HG02623 (cell line): Measurements from ENCODE around the gene CCDC77.
"Not testable (repeated sequence)": the region's sequence is repeated elsewhere in the genome, so short reads cannot be mapped to it uniquely, and the experiment has no call there.

ENCODE experiments used
- ATAC-seq: cut with Tn5 transposase; IDR thresholded peaks from one replicate; pipeline ENCODE4 v1.9.1; 2021; ENCODE audit warnings: moderate library complexity; ENCODE audit not compliant: unreplicated experiment

Gene CCDC77

GRCh38 chr12:401235-402028 lies at the start of gene CCDC77:
CCDC77 (plus strand) TSS chr12:401644; CDS start chr12:409384, 7,740 bp downstream.
- ATAC-seq: peak; percentile 99

GRCh38 chr12:356276-356988 lies 45.0 kb upstream of the CCDC77 start:
- ATAC-seq: no peak

- no peak for ATAC-seq
These were observed 42.4 kb upstream of the CCDC77 start for GRCh38 chr12:359091-359490.

DNA sequence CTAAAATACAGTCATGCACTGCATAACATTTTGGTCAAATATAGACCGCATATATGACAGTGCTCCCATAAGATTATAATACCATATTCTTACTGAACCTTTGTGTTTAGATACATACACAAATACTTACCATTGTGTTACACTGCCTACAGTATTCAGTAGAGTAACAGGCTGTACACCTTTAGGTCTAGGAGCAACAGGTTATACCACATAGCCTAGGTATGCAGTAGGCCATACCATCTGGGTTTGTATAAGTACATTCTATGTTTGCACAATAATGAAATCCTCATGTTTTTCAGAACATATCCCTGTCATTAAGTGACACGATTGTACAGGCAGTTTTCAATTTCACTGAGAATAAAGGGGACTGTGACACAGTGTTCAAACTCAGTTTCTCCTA lies 34.6 kb upstream of the CCDC77 start:
- ATAC-seq: no peak

- ATAC-seq: no peak
These were observed 33.5 kb upstream of the CCDC77 start for GRCh38 chr12:367972-368371.

DNA sequence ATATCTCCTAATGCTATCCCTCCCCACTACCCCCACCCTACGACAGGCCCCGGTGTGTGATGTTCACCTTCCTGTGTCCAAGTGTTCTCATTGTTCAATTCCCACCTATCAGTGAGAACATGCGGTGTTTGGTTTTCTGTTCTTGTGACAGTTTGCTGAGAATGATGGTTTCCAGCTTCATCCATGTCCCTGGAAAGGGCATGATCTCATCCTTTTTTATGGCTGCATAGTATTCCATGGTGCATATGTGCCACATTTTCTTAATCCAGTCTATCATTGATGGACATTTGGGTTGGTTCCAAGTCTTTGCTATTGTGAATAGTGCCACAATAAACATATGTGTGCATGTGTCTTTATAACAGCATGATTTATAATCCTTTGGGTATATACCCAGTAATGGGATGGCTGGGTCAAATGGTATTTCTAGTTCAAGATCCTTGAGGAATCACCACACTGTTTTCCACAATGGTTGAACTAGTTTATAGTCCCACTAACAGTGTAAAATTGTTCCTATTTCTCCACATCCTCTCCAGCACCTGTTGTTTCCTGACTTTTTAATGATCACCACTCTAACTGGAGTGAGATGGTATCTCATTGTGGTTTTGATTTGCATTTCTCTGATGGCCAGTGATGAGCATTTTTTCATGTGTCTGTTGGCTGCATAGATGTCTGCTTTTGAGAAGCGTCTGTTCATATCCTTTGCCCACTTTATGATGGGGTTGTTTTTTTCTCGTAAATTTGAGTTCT lies 30.5 kb upstream of the CCDC77 start:
- not testable (repeated sequence) for ATAC-seq

- ATAC-seq: no peak
These were observed 14.8 kb upstream of the CCDC77 start for GRCh38 chr12:386651-387050.

GRCh38 chr12:388012-388411 lies 13.4 kb upstream of the CCDC77 start:
- no peak for ATAC-seq

DNA sequence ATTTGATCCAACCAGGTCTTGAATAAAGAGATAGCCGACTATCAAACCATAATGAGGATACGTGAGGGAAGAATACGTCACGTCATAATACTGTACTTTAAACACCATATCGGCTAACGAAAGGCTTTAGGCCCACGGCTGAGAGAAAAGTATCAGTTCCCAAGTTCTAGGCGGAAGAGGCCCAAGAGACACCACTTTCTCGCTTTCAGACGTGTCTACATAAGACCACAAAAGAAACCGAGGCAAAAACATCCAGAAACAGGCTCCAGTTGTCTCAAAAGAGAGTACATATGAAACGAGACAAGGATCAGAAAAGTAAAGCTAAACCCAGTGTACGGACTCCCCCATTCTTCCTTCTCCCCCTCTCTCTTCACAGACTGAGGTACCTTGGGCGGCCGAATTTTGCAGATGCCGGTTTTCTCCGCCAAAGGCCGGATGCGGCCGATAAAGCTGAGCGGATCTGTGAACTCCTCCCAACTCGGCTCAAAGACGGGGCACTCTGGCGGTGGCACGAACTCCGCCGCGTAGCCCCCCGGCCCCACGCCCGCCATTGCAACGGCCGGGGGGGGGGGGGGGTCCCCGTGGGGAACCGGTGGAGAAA lies 12.8 kb upstream of the CCDC77 start:
- ATAC-seq: peak; percentile 17

GRCh38 chr12:389142-390096 lies 12.0 kb upstream of the CCDC77 start, which contains the start of gene KDM5A:
KDM5A (minus strand) TSS chr12:389320; CDS start chr12:389091, 229 bp downstream.
- ATAC-seq: peak; percentile 73

GRCh38 chr12:400828-401227 lies 616 bp upstream of the CCDC77 start:
- no peak for ATAC-seq

DNA sequence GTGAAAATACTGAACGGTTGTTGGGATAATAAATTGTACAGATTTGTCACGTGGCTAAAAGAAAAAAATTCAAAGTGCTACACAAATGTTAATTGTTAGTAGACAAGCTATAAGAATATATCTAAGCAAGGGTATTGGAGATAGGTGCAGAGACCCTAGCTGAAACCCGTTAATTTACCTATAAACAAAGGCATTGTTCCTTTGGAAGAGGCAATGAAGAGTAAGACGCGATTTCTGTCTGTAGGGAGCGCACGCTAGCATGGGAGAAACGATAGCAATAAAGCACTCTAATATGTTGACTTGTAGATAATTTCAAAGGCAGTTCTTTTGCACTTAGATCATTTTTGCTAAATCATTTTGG lies 565 bp downstream of the CCDC77 start:
- ATAC-seq: no peak

DNA sequence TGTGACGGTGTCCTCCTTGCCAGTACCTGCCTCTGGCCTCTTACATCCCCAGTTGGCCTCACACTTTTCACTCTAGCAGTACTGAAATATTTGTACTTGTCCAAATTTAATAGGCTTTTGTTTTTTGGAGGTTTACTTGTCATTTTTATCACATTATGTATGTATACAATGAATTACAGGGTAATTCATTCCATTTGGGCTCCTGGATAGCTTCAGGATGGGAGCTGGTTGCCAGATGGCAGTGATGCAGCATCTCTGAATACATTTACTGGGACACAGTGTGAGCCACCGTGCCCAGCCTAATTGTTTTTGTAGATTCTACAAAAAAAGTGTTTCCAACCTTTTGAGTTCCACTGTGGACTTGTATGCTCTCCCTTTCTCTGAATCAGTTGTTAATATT lies 13.4 kb downstream of the CCDC77 start:
- no peak for ATAC-seq

- no peak for ATAC-seq
These were observed 17.0 kb downstream of the CCDC77 start for GRCh38 chr12:418432-418831.

DNA sequence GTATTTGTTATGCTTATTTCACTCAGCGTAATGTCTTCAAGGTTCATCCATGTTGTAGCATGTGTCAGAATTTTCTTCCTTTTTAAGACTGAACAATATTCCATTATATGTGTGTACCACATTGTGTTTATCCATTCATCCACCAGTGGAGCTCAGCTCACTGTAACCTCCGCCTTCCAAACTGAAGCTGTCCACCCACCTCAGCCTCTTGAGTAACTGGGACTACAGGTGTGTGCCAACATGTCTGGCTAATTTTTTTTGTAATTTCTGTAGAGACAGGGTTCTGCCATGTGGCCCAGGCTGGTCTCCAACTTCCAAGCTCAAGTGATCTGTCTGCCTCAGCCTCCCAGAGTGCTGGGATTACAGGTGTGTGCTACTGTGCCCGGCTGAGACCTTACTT lies 21.1 kb downstream of the CCDC77 start:
- no peak for ATAC-seq

GRCh38 chr12:435737-436136 lies 34.3 kb downstream of the CCDC77 start:
- ATAC-seq: not testable (repeated sequence)

GRCh38 chr12:442235-442884 lies 40.9 kb downstream of the CCDC77 start:
- no peak for ATAC-seq

DNA sequence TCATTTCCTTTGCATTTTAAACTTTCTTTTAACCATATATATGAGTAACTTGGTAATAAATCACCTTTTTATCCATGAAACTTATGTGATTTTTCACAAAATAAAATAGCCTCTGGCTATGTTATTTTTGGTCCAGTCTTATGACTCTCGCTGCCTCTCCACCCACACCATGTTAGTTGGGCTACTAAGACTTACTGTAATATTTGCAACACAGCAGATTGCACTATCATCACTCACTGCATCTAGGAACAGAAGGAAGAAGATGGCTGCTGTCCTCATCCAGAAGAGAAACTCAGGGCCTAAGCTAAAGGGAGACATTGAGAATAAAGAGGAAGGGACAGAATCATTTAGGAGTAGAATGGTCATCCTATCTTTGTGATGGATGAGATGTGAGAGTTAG lies 45.7 kb downstream of the CCDC77 start:
- ATAC-seq: no peak

GRCh38 chr12:449203-449602 lies 47.8 kb downstream of the CCDC77 start:
- no peak for ATAC-seq

GRCh38 chr12:450438-450837 lies 49.0 kb downstream of the CCDC77 start:
- no peak for ATAC-seq
